ENCODE measurements around the gene PCBP1. TPM values are rescaled to one million over a fixed set of nuclear protein-coding genes. Genes with fewer than 3 reads are reported as not detected.

The PCBP1 gene
- polyA plus RNA-seq, 1 donor from 2014 or later, result 33.3 TPM

- no peak for TF ChIP-seq EZH2 (IDR thresholded peaks at IDR 0.05; ENCODE audit: borderline replicate concordance, insufficient read depth, low read length, poor library complexity, severe bottlenecking)
- TF ChIP-seq EP300 (conservative IDR thresholded peaks at IDR 0.05; ENCODE audit: poor library complexity, severe bottlenecking), result no peak
- no peak for TF ChIP-seq TAF1 (IDR thresholded peaks at IDR 0.05; ENCODE audit: low read depth)
- no peaks in the 10 kb centered on the region for H3K9me3 ChIP-seq (ENCODE audit: low read length)
- H3K4me3 ChIP-seq (ENCODE audit: low read length), result no peak overlapping the region
- no peak overlapping the region for H3K27ac ChIP-seq (ENCODE audit: low read length)
- H3K79me2 ChIP-seq (replicated peaks; ENCODE audit: insufficient read depth, low read length), result no peaks in the 10 kb centered on the region
- H3F3A ChIP-seq (ENCODE audit: insufficient read depth, low read length, poor library complexity, severe bottlenecking), result no peaks in the 10 kb centered on the region
- no peak overlapping the region for H2AFZ ChIP-seq (ENCODE audit: low read depth, low read length)
- no peaks in the 10 kb centered on the region for H3K9me2 ChIP-seq (ENCODE audit: insufficient read depth, low read length)
- no peaks in the 10 kb centered on the region for H3K27me3 ChIP-seq (ENCODE audit: insufficient read depth, low read depth, low read length)
- no peak overlapping the region for H3K9ac ChIP-seq (ENCODE audit: low read length)
- no peaks in the 10 kb centered on the region for H3K36me3 ChIP-seq (ENCODE audit: insufficient read depth, low read length)
- no peak overlapping the region for H3K4me2 ChIP-seq (ENCODE audit: low read length)
- no peaks in the 10 kb centered on the region for H4K20me1 ChIP-seq (ENCODE audit: insufficient read depth)
Measured at GRCh38 chr2:70121627-70122372, 34.5 kb downstream of the PCBP1 start.

GRCh38 chr2:70122470-70122869 is 35.2 kb downstream of the PCBP1 start:
- no peak overlapping the region for H2AFZ ChIP-seq (ENCODE audit: low read depth, low read length)
- H3K4me2 ChIP-seq (ENCODE audit: low read length), result no peak overlapping the region
- H3K27me3 ChIP-seq (ENCODE audit: insufficient read depth, low read depth, low read length), result no peaks in the 10 kb centered on the region
- no peak for TF ChIP-seq SMC3 (conservative IDR thresholded peaks at IDR 0.05; ENCODE audit: poor library complexity)
- no peak for TF ChIP-seq POLR2AphosphoS5 (IDR thresholded peaks at IDR 0.05)
- no peak for TF ChIP-seq TAF1 (IDR thresholded peaks at IDR 0.05; ENCODE audit: low read depth)
- TF ChIP-seq EZH2 (IDR thresholded peaks at IDR 0.05; ENCODE audit: borderline replicate concordance, insufficient read depth, low read length, poor library complexity, severe bottlenecking), result no peak
- TF ChIP-seq EP300 (conservative IDR thresholded peaks at IDR 0.05; ENCODE audit: poor library complexity, severe bottlenecking), result no peak
- no peak for TF ChIP-seq RAD21 (conservative IDR thresholded peaks at IDR 0.05)
- TF ChIP-seq MXI1 (conservative IDR thresholded peaks at IDR 0.05; ENCODE audit: poor library complexity, severe bottlenecking), result no peak
- TF ChIP-seq REST (IDR thresholded peaks at IDR 0.05; ENCODE audit: borderline replicate concordance), result no peak
- TF ChIP-seq CTCF (IDR thresholded peaks at IDR 0.05; ENCODE audit: poor library complexity, severe bottlenecking), result no peak
- no peaks in the 10 kb centered on the region for H3K9me3 ChIP-seq (ENCODE audit: low read length)
- no peaks in the 10 kb centered on the region for H3K9me2 ChIP-seq (ENCODE audit: insufficient read depth, low read length)
- no peaks in the 10 kb centered on the region for H3K79me2 ChIP-seq (replicated peaks; ENCODE audit: insufficient read depth, low read length)
- H3K27ac ChIP-seq (ENCODE audit: low read length), result no peak overlapping the region
- H3K36me3 ChIP-seq (ENCODE audit: insufficient read depth, low read length), result no peaks in the 10 kb centered on the region
- no peak overlapping the region for H3K4me3 ChIP-seq (ENCODE audit: low read length)
- no peaks in the 10 kb centered on the region for H4K20me1 ChIP-seq (ENCODE audit: insufficient read depth)
- H3F3A ChIP-seq (ENCODE audit: insufficient read depth, low read length, poor library complexity, severe bottlenecking), result no peaks in the 10 kb centered on the region
- no peak overlapping the region for H3K9ac ChIP-seq (ENCODE audit: low read length)
